Measurements from ENCODE around the gene C2orf76.

DNA sequence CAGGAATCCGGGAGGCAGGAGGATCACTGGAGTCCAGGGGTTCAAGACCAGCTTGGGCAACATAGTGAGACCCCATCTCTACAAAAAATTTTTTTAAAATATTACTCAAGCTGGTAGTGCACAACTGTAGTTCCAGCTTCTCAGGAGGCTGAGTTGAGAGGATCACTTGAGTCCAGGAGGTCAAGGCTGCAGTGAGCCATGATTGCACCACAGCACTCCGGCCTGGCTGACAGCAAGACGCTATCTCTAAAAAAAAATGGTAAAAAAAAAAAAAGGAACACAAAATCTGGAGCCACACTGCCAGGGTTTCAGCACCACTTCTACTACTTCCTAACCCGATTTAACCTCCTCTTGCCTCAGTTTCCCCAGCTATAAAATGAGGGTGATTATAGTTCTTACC is 86.0 kb downstream of the C2orf76 start:
- TF ChIP-seq POLR2A (IDR thresholded peaks at IDR 0.05) (no peak), POLR2AphosphoS5 (IDR thresholded peaks at IDR 0.05) (no peak)

Data from prostate gland (tissue), 1 donor.